GM12878 (cell line): ENCODE data around the gene PLEKHD1. TPM values are rescaled to one million over a fixed set of nuclear protein-coding genes. Genes with fewer than 3 reads are reported as not detected.

ENCODE experiments used
- ATAC-seq: fragments of 200-7000 bp; cut with Tn5 transposase; 3 replicates; pipeline ENCODE4 v1.9.1; 2020; ENCODE audit warnings: mild to moderate bottlenecking, moderate library complexity
- BruUV-seq: library from RNA; stranded (reverse); fragments of 400-500 nt; replicated peaks from 2 replicates; lab custom pipeline; 2021; lab: Mats Ljungman, UMichigan
- CTCF ChIA-PET: fragments of 300-600 bp; sonication (Branson Sonifier 250); formaldehyde crosslinking; extraction: SDS; loops from one replicate; lab custom pipeline; 2021; ENCODE audit warnings: inconsistent platforms; lab: Yijun Ruan, JAX
- POLR2A ChIA-PET: fragments of 350-600 bp; formaldehyde crosslinking; extraction: SDS; loops from one replicate; lab custom pipeline; 2021; ENCODE audit warnings: inconsistent platforms; lab: Charles Lee
- RAD21 ChIA-PET: fragments of 300-600 bp; sonication (Branson Sonifier 250); formaldehyde crosslinking; loops from one replicate; lab custom pipeline; 2023; ENCODE audit warnings: antibody characterized with exemption; ENCODE audit not compliant: unreplicated experiment; lab: Charles Lee
- SMC1A ChIA-PET: fragments of 300-600 bp; sonication (Branson Sonifier 250); formaldehyde crosslinking; loops from one replicate; lab custom pipeline; 2023; ENCODE audit not compliant: unreplicated experiment, uncharacterized antibody; lab: Charles Lee
- DNase-seq: peaks from one replicate; pipeline ENCODE4 v3.0.0-alpha.2; 2011; ENCODE audit warnings: low read depth, low spot score
- FAIRE-seq: peaks from 3 replicates; lab custom pipeline; 2011; peaks lifted over from hg19 to GRCh38; lab: Jason Lieb, UNC
- H2AFZ ChIP-seq: 2 replicates; pipeline ENCODE4 v1.6.0; 2011; ENCODE audit warnings: low read depth, low read length, control low read depth; ENCODE audit not compliant: control insufficient read depth
- H3K27ac ChIP-seq: 2 replicates; pipeline ENCODE4 v1.5.1; 2011; ENCODE audit warnings: control low read depth; ENCODE audit not compliant: control insufficient read depth, insufficient read depth
- H3K27me3 ChIP-seq, 2 experiments: replicated peaks in 1 of 2; 2 replicates each; pipeline versions ENCODE4 v1.6.0 to v1.6.1; 2011; ENCODE audit warnings: low read length in 1 of 2; ENCODE audit not compliant: control insufficient read depth in 2 of 2, insufficient read depth in 2 of 2
- H3K36me3 ChIP-seq, 2 experiments: 2 replicates each; pipeline ENCODE4 v1.5.1; 2011; ENCODE audit warnings: low read length in 1 of 2; ENCODE audit not compliant: control insufficient read depth in 2 of 2, insufficient read depth in 2 of 2
- H3K4me1 ChIP-seq: 2 replicates; pipeline ENCODE4 v1.6.1; 2011; ENCODE audit warnings: mild to moderate bottlenecking, low read length, moderate library complexity, mixed read lengths; ENCODE audit not compliant: control insufficient read depth, insufficient read depth
- H3K4me2 ChIP-seq: 2 replicates; pipeline ENCODE4 v1.6.0; 2011; ENCODE audit warnings: control low read depth; ENCODE audit not compliant: control insufficient read depth, insufficient read depth
- H3K4me3 ChIP-seq: fragments of 200-600 bp; sonication (generic); 2 replicates; pipeline ENCODE4 v1.5.1; 2016
- H3K79me2 ChIP-seq: 2 replicates; pipeline ENCODE4 v1.6.0; 2011; ENCODE audit warnings: low read length; ENCODE audit not compliant: control insufficient read depth, insufficient read depth
- H3K9ac ChIP-seq: 2 replicates; pipeline ENCODE4 v1.8.0; 2011; ENCODE audit warnings: low read length, control low read depth, mixed read lengths; ENCODE audit not compliant: control insufficient read depth, insufficient read depth
- H3K9me3 ChIP-seq: replicated peaks from 3 replicates; pipeline ENCODE4 v1.5.1; 2011; ENCODE audit warnings: mild to moderate bottlenecking, low read length; ENCODE audit not compliant: control insufficient read depth, insufficient read depth
- H4K20me1 ChIP-seq: 2 replicates; pipeline ENCODE4 v1.6.0; 2011; ENCODE audit not compliant: control insufficient read depth, insufficient read depth
- BCL11A ChIP-seq: IDR thresholded peaks from 2 replicates; pipeline ENCODE4 v1.6.1; 2011; ENCODE audit warnings: low read depth, low read length
- CHD2 ChIP-seq: IDR thresholded peaks from 2 replicates; pipeline ENCODE4 v1.6.1; 2011; ENCODE audit warnings: low read depth, low read length, improper control_type of control experiment, borderline replicate concordance
- FOS ChIP-seq: IDR thresholded peaks from 3 replicates; pipeline ENCODE4 v1.6.1; 2011; ENCODE audit warnings: borderline replicate concordance; ENCODE audit not compliant: insufficient read length; ENCODE audit errors: extremely low read depth
- HDAC2 ChIP-seq: fragments of 200-600 bp; sonication (generic); IDR thresholded peaks from 2 replicates; pipeline ENCODE4 v1.6.1; 2017
- KDM1A ChIP-seq: fragments of 200-600 bp; sonication (generic); IDR thresholded peaks from 2 replicates; pipeline ENCODE4 v1.6.1; 2016; ENCODE audit warnings: borderline replicate concordance
- MYC ChIP-seq: IDR thresholded peaks from 2 replicates; pipeline ENCODE4 v1.6.1; 2011; ENCODE audit warnings: mild to moderate bottlenecking, low read length, moderate library complexity, inconsistent platforms; ENCODE audit not compliant: insufficient read depth, insufficient replicate concordance, insufficient read length, severe bottlenecking
- NFIC ChIP-seq: IDR thresholded peaks from 2 replicates; pipeline ENCODE4 v1.6.1; 2012; ENCODE audit warnings: low read depth, mild to moderate bottlenecking, inconsistent platforms, low read length, moderate library complexity
- RBBP5 ChIP-seq: fragments of 200-600 bp; sonication (generic); conservative IDR thresholded peaks from 2 replicates; pipeline ENCODE4 v1.6.1; 2016
- RCOR1 ChIP-seq: conservative IDR thresholded peaks from 2 replicates; pipeline ENCODE4 v1.6.1; 2012; ENCODE audit warnings: low read depth, low read length, improper control_type of control experiment
- SREBF1 ChIP-seq: IDR thresholded peaks from 2 replicates; pipeline ENCODE4 v1.6.1; 2012; ENCODE audit warnings: mild to moderate bottlenecking, low read length
- SREBF2 ChIP-seq: IDR thresholded peaks from 2 replicates; pipeline ENCODE4 v1.6.1; 2012; ENCODE audit warnings: mild to moderate bottlenecking, low read length
- TCF3 ChIP-seq: IDR thresholded peaks from 2 replicates; pipeline ENCODE4 v1.6.1; 2012; ENCODE audit warnings: low read depth, mild to moderate bottlenecking, low read length, borderline replicate concordance; ENCODE audit not compliant: insufficient read depth
- WGBS: methylation state at CpG from one replicate; pipeline ENCODE4 v1.1.6; 2016; ENCODE audit warnings: low lambda C conversion rate; ENCODE audit not compliant: insufficient replicate concordance, insufficient coverage; ENCODE audit errors: missing lambda C conversion rate; 5-methylcytosine and 5-hydroxymethylcytosine counted together
- in situ Hi-C: fragments of 300-500 bp; cut with MboI; formaldehyde crosslinking; loops from 9 replicates; pipeline ENCODE4 v1.14.3; 2018; ENCODE audit warnings: mixed read lengths
- intact Hi-C: fragments of 100-400 bp; cut with micrococcal nuclease; formaldehyde crosslinking; loops from one replicate; pipeline ENCODE4 v1.14.2; 2022; ENCODE audit not compliant: unreplicated experiment
- polyA plus RNA-seq, 11 experiments: library from polyadenylated mRNA; depleted of rRNA in 4 of 11; unstranded in 6 of 11; stranded (reverse) in 5 of 11; fragments of >200 nt; fragmentation: Nextera tagmentation in 4 of 11; fragmentation: Illumina TruSeq in 1 of 11; extraction: Ambion mirVana in 4 of 11; extraction: Trizol in 1 of 11; gene quantifications; 1 replicate in 1 of 11; 2 replicates in 10 of 11; pipeline versions ENCODE4 v1.2.1 to v1.2.3, GENCODE V29; 2011 to 2016; ENCODE audit warnings: inconsistent platforms in 2 of 11, missing spikeins in 2 of 11, low read depth in 1 of 11
- total RNA-seq, 4 experiments: library from RNA; depleted of rRNA in 3 of 4; stranded (reverse); fragments of >200 nt in 3 of 4; fragmentation: Illumina TruSeq in 1 of 4; extraction: Trizol in 1 of 4; gene quantifications; 2 replicates each; pipeline versions ENCODE4 v1.2.1 to v1.2.3, GENCODE V29; 2013 to 2021
- TF ChIP-seq, protein P1 (sequence below): fragments of 450-650 bp; IDR thresholded peaks from 2 replicates; pipeline ENCODE4 v1.6.1; 2017; ENCODE audit warnings: antibody characterized with exemption, mild to moderate bottlenecking, moderate library complexity
- TF ChIP-seq, protein P2 (sequence below): IDR thresholded peaks from 2 replicates; pipeline ENCODE4 v1.6.1; 2012; ENCODE audit warnings: low read depth, low read length, improper control_type of control experiment

The PLEKHD1 gene
- total and polyA plus RNA-seq, 10 of the 15 experiments (the other 5 are each of a cell fraction or from before 2014, with no cell fraction given): 0.01 to 0.08 (median 0.04) TPM; not detected in 6

DNA sequence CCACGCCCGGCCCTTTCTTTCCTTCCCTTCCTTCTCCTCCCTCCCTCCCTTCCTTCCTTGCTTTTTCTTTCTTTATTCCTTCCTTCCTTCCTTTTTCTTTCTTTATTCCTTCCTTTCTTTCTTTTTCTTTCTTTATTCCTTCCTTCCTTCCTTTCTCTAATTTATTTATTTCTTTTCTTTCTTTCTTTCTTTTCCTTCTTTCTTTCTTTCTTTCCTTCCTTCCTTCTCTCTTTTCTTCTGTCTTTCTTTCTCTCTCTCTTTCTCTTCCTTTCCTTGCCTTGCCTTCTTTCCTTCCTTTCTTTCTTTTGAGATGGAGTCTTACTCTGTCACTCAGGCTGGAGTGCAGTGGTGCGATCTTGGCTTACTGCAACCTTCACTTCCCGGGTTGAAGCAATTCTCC lies 74.2 kb downstream of the PLEKHD1 start:
- Histone ChIP-seq H3K4me1 (no peaks in the 10 kb centered on the region), H3K79me2 (no peaks in the 10 kb centered on the region), H3K27ac (no peak overlapping the region), H3K4me3 (no peak overlapping the region), H3K36me3 (no peaks in the 10 kb centered on the region), H2AFZ (no peak overlapping the region), H3K9me3 (no peaks in the 10 kb centered on the region), H4K20me1 (no peaks in the 10 kb centered on the region), H3K4me2 (no peak overlapping the region), H3K27me3 (peaks cover 0 to 1% of the 10 kb centered on the region in 2 experiments; a peak in 3 of 4 replicates), H3K9ac (no peak overlapping the region)
- FAIRE-seq (no peak), ATAC-seq (no peak), DNase-seq (no peak)
- no TSS peak for BruUV-seq
- intact Hi-C loops (no loop called here), in situ Hi-C loops (no loop called here)
- SMC1A ChIA-PET: no interaction called here
- POLR2A ChIA-PET: no interaction called here
- no peak for TF ChIP-seq NFIC
- no peak for TF ChIP-seq KDM1A
- TF ChIP-seq, protein P1, sequence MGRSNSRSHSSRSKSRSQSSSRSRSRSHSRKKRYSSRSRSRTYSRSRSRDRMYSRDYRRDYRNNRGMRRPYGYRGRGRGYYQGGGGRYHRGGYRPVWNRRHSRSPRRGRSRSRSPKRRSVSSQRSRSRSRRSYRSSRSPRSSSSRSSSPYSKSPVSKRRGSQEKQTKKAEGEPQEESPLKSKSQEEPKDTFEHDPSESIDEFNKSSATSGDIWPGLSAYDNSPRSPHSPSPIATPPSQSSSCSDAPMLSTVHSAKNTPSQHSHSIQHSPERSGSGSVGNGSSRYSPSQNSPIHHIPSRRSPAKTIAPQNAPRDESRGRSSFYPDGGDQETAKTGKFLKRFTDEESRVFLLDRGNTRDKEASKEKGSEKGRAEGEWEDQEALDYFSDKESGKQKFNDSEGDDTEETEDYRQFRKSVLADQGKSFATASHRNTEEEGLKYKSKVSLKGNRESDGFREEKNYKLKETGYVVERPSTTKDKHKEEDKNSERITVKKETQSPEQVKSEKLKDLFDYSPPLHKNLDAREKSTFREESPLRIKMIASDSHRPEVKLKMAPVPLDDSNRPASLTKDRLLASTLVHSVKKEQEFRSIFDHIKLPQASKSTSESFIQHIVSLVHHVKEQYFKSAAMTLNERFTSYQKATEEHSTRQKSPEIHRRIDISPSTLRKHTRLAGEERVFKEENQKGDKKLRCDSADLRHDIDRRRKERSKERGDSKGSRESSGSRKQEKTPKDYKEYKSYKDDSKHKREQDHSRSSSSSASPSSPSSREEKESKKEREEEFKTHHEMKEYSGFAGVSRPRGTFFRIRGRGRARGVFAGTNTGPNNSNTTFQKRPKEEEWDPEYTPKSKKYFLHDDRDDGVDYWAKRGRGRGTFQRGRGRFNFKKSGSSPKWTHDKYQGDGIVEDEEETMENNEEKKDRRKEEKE: no peak
- TF ChIP-seq RCOR1: no peak
- TF ChIP-seq TCF3: no peak
- no peak for TF ChIP-seq MYC
- no peak for TF ChIP-seq FOS
- no peak for TF ChIP-seq HDAC2
- TF ChIP-seq BCL11A: no peak
- no peak for TF ChIP-seq SREBF1
- TF ChIP-seq CHD2: no peak
- TF ChIP-seq, protein P2, sequence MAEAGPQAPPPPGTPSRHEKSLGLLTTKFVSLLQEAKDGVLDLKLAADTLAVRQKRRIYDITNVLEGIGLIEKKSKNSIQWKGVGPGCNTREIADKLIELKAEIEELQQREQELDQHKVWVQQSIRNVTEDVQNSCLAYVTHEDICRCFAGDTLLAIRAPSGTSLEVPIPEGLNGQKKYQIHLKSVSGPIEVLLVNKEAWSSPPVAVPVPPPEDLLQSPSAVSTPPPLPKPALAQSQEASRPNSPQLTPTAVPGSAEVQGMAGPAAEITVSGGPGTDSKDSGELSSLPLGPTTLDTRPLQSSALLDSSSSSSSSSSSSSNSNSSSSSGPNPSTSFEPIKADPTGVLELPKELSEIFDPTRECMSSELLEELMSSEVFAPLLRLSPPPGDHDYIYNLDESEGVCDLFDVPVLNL: no peak
- TF ChIP-seq SREBF2: no peak
- TF ChIP-seq RBBP5: no peak
- RAD21 ChIA-PET: no interaction called here
- WGBS: 56% methylated on average over 4 of the region's 4 CpGs
- CTCF ChIA-PET: no interaction called here
